Glutamatergic neuron (in vitro differentiated cells): ENCODE results near the gene GLIPR1L1. TPM values are rescaled to one million over a fixed set of nuclear protein-coding genes. Genes with fewer than 3 reads are reported as not detected.

Experiments used
- DNase-seq: peaks from one replicate; pipeline ENCODE4 v3.0.0; 2022
- H3K27ac Mint-ChIP-seq: one replicate; pipeline ENCODE4 v1.8.0; 2020; ENCODE audit warnings: mild to moderate bottlenecking, mixed read lengths, inconsistent platforms; ENCODE audit not compliant: unreplicated experiment
- H3K27me3 Mint-ChIP-seq: one replicate; pipeline ENCODE4 v1.8.0; 2020; ENCODE audit warnings: mild to moderate bottlenecking, moderate library complexity, mixed read lengths, inconsistent platforms; ENCODE audit not compliant: unreplicated experiment
- H3K36me3 Mint-ChIP-seq: one replicate; pipeline ENCODE4 v1.8.0; 2020; ENCODE audit warnings: mild to moderate bottlenecking, mixed read lengths, inconsistent platforms; ENCODE audit not compliant: unreplicated experiment
- H3K4me1 Mint-ChIP-seq: one replicate; pipeline ENCODE4 v1.8.0; 2020; ENCODE audit warnings: mild to moderate bottlenecking, low read depth, mixed read lengths, inconsistent platforms; ENCODE audit not compliant: unreplicated experiment
- H3K4me3 Mint-ChIP-seq: one replicate; pipeline ENCODE4 v1.8.0; 2020; ENCODE audit warnings: mild to moderate bottlenecking, mixed read lengths, inconsistent platforms; ENCODE audit not compliant: unreplicated experiment
- H3K9me3 Mint-ChIP-seq: one replicate; pipeline ENCODE4 v1.8.0; 2020; ENCODE audit warnings: mild to moderate bottlenecking, moderate library complexity, mixed read lengths, inconsistent platforms; ENCODE audit not compliant: unreplicated experiment
- total RNA-seq: library from RNA; stranded (reverse); fragmentation: NEBNext Ultra II Directional; extraction: Animal tissue kit (Norgen Biotek cat#: 25700); gene quantifications from one replicate; pipeline ENCODE4 v1.2.1, GENCODE V29; 2021; ENCODE audit not compliant: unreplicated experiment
- TF ChIP-seq, protein P1 (sequence below): fragments of 200-600 bp; sonication (generic); IDR thresholded peaks from one replicate; pipeline ENCODE4 v1.5.0; 2021; ENCODE audit not compliant: partially characterized antibody, unreplicated experiment

The GLIPR1L1 gene
- total RNA-seq, 1 donor from 2014 or later, result not detected

DNA sequence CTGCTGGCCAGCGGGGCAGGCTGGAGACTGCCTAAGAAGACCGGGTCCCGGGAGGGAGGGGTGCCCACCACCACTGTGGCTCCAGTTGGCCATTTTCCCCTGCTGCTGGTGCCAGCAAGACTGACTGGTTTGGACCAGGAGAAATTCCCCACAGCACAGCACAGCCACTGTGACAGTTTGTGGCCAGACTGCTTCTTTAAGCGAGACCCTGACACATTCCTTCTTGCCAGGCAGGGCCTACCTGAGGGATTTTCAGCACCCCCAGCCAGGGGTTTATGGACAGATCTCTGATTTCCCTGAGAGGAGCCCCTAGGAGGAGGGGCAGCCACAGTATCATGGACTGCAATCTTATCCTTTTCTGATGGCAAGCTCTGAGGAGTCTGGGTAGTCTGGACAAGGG is 15.5 kb downstream of the GLIPR1L1 start:
- H3K27ac Mint-ChIP-seq, result no peak overlapping the region
- H3K4me1 Mint-ChIP-seq, result no peaks in the 10 kb centered on the region
- H3K27me3 Mint-ChIP-seq, result no peaks in the 10 kb centered on the region
- TF ChIP-seq, protein P1, sequence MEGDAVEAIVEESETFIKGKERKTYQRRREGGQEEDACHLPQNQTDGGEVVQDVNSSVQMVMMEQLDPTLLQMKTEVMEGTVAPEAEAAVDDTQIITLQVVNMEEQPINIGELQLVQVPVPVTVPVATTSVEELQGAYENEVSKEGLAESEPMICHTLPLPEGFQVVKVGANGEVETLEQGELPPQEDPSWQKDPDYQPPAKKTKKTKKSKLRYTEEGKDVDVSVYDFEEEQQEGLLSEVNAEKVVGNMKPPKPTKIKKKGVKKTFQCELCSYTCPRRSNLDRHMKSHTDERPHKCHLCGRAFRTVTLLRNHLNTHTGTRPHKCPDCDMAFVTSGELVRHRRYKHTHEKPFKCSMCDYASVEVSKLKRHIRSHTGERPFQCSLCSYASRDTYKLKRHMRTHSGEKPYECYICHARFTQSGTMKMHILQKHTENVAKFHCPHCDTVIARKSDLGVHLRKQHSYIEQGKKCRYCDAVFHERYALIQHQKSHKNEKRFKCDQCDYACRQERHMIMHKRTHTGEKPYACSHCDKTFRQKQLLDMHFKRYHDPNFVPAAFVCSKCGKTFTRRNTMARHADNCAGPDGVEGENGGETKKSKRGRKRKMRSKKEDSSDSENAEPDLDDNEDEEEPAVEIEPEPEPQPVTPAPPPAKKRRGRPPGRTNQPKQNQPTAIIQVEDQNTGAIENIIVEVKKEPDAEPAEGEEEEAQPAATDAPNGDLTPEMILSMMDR, result no peak
- H3K4me3 Mint-ChIP-seq, result no peak overlapping the region
- H3K9me3 Mint-ChIP-seq, result peaks cover 6% of the 10 kb centered on the region
- DNase-seq, result no peak
- peaks cover 2% of the 10 kb centered on the region for H3K36me3 Mint-ChIP-seq

DNA sequence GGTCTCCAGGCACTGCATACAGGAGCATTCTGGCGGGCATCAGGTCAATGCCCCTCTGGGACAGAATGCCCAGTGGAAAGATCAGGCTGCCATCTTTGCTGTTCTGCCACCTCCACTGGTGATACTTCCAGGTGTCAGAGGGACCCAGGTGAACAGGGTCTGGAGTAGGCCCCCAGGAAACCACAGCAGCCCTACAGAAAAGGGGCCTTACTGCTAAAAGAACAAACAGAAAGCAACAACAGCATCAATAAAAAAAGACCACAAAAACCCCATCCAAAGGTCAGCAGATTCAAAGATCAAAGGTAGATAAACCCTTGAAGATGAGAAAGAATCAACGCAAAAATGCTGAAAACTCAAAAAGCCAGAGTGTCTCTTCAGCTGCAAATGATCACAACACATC is 15.9 kb downstream of the GLIPR1L1 start:
- DNase-seq, result no peak
- H3K4me3 Mint-ChIP-seq, result no peak overlapping the region
- H3K27me3 Mint-ChIP-seq, result no peaks in the 10 kb centered on the region
- peaks cover 9% of the 10 kb centered on the region for H3K9me3 Mint-ChIP-seq
- H3K27ac Mint-ChIP-seq, result no peak overlapping the region
- H3K4me1 Mint-ChIP-seq, result no peaks in the 10 kb centered on the region
- TF ChIP-seq, protein P1, result no peak
- H3K36me3 Mint-ChIP-seq, result peaks cover 6% of the 10 kb centered on the region

DNA sequence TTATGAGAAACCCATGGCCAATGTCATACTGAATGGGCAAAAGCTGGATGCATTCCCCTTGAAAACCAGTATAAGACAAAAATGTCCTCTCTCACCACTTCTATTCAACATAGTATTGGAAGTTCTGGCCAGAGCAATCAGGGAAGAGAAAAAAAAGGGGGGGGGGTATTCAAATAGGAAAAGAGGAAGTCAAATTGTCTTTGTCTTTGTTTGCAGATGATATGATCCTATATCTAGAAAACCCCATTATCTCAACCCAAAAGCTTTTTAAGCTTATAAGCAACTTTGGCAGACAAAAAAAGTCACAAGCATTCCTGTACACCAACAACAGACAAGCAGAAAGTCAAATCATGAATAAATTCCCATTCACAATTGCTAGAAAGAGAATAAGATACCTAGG is 19.5 kb downstream of the GLIPR1L1 start:
- H3K36me3 Mint-ChIP-seq, result peaks cover 6% of the 10 kb centered on the region
- no peaks in the 10 kb centered on the region for H3K27me3 Mint-ChIP-seq
- H3K27ac Mint-ChIP-seq, result no peak overlapping the region
- TF ChIP-seq, protein P1, result no peak
- peaks cover 9% of the 10 kb centered on the region for H3K9me3 Mint-ChIP-seq
- H3K4me3 Mint-ChIP-seq, result no peak overlapping the region
- no peaks in the 10 kb centered on the region for H3K4me1 Mint-ChIP-seq
- no peak for DNase-seq

DNA sequence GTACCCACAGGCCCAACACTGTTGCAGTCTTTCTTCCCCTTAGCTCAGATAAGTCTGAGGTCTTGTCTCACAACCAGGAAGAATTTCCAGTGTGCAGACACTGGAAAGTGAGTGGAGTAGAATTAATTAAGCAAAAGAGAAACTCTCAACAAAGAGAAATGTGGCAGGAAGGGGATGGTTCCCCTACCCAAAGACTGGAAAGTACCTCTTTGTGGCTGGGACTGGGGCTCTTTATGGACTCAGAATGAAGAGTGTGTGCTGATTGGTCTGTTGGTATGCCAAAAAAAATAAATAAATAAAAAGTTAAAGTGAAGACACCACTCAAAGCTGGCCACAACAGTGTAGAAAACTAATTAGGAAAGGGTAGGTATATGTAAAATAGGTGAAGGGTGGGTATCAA is 26.4 kb downstream of the GLIPR1L1 start:
- no peak overlapping the region for H3K27ac Mint-ChIP-seq
- no peaks in the 10 kb centered on the region for H3K27me3 Mint-ChIP-seq
- peaks cover 4% of the 10 kb centered on the region for H3K36me3 Mint-ChIP-seq

DNA sequence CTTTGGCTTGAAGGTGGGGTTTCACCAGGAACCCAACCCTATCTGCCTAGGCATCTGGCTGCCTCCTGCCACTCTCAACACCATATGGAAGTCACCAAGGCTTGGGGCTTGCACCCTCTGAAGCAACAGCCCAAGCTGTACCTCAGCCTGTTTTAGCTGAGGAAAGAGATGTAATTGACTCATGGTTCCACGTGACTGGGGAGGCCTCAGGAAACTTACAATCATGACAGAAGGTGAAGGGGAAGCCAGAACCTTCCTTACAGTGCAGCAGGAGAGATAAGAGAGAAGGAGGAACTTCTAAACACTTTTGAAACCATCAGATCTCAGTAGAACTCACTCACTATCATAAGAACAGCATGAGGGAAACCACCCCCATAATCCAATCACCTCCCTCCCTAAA is 26.9 kb downstream of the GLIPR1L1 start:
- Mint-ChIP-seq H3K9me3 (no peaks in the 10 kb centered on the region), H3K4me1 (no peaks in the 10 kb centered on the region)
- TF ChIP-seq, protein P1, result no peak

More for the DNA sequence above, 26.4 kb downstream of the GLIPR1L1 start:
- TF ChIP-seq, protein P1, result no peak
- Mint-ChIP-seq H3K9me3 (no peaks in the 10 kb centered on the region), H3K4me3 (no peak overlapping the region), H3K4me1 (no peaks in the 10 kb centered on the region)
- DNase-seq, result no peak

More for the DNA sequence above, 26.9 kb downstream of the GLIPR1L1 start:
- H3K36me3 Mint-ChIP-seq, result peaks cover 4% of the 10 kb centered on the region
- H3K4me3 Mint-ChIP-seq, result no peak overlapping the region
- no peak overlapping the region for H3K27ac Mint-ChIP-seq
- no peak for DNase-seq
- H3K27me3 Mint-ChIP-seq, result no peaks in the 10 kb centered on the region
